ENCODE data around the gene USP32.

GRCh38 chr17:60160829-60161501, 231.0 kb downstream of the USP32 start:
- TF ChIP-seq POLR2A (IDR thresholded peaks at IDR 0.05), result no peak
- TF ChIP-seq, protein P1, sequence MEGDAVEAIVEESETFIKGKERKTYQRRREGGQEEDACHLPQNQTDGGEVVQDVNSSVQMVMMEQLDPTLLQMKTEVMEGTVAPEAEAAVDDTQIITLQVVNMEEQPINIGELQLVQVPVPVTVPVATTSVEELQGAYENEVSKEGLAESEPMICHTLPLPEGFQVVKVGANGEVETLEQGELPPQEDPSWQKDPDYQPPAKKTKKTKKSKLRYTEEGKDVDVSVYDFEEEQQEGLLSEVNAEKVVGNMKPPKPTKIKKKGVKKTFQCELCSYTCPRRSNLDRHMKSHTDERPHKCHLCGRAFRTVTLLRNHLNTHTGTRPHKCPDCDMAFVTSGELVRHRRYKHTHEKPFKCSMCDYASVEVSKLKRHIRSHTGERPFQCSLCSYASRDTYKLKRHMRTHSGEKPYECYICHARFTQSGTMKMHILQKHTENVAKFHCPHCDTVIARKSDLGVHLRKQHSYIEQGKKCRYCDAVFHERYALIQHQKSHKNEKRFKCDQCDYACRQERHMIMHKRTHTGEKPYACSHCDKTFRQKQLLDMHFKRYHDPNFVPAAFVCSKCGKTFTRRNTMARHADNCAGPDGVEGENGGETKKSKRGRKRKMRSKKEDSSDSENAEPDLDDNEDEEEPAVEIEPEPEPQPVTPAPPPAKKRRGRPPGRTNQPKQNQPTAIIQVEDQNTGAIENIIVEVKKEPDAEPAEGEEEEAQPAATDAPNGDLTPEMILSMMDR (IDR thresholded peaks at IDR 0.05), result no peak
